Stimulated activated CD4-positive, alpha-beta T cell treated with anti-CD3 and anti-CD28 coated beads, TNF-alpha, amount 100 ng/mL, for 1 hour (primary cell): Measurements from ENCODE around the gene TBCC.

Experiments used
- DNase-seq, 3 donors: peaks; one replicate each; pipeline ENCODE4 v3.0.0-alpha.2; 2020; ENCODE audit warnings: low read depth in 3 of 3, low spot score in 1 of 3

TBCC gene

GRCh38 chr6:42771741-42772100, 25.8 kb upstream of the TBCC start:
- DNase-seq, result no peak

DNA sequence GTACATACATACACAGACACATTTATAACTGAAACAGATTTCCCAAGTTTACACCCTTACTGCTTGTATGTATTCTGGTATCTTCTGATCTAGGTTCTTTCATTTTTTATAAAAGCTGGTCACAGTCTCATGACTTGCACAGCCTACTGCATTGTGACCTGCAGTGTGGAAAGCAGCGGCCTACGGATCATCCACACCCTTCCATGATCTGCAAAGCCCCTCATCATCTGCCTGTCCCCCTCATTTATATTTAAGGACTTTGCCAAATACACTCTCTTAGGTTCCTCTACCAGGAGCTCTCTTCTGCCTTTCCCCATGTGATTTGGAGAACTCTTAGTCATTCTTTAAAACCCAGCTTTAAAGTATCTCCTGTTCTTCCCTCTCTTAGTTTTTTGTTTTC, 23.9 kb upstream of the TBCC start:
- DNase-seq, result no peak

DNA sequence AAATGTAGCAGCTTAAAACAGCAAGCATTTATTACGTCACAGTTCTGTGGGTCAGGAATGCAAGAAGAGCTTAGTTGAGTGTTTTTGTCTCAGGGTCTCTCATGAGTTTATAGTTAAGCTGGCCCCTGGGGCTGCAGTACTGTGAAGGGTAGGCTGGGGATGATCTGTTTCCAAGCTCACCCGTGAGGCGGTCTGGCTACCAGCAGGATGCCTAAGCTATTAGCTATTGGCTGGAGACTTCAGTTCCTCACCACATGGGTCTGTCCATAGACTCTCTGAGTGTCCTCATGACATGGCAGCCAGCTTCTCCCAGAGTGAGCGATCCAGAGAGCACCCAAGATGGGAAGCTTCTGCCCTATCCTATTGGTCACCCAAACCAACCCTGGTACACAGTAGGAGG, 23.1 kb upstream of the TBCC start:
- no peak for DNase-seq

- DNase-seq, result no peak
Observed at GRCh38 chr6:42766163-42766670, 20.3 kb upstream of the TBCC start.

- no peak for DNase-seq
Observed at GRCh38 chr6:42764911-42765648, 19.2 kb upstream of the TBCC start.

GRCh38 chr6:42762950-42763349, 17.0 kb upstream of the TBCC start:
- DNase-seq, result no peak

GRCh38 chr6:42762426-42762859, 16.5 kb upstream of the TBCC start:
- no peak for DNase-seq

DNA sequence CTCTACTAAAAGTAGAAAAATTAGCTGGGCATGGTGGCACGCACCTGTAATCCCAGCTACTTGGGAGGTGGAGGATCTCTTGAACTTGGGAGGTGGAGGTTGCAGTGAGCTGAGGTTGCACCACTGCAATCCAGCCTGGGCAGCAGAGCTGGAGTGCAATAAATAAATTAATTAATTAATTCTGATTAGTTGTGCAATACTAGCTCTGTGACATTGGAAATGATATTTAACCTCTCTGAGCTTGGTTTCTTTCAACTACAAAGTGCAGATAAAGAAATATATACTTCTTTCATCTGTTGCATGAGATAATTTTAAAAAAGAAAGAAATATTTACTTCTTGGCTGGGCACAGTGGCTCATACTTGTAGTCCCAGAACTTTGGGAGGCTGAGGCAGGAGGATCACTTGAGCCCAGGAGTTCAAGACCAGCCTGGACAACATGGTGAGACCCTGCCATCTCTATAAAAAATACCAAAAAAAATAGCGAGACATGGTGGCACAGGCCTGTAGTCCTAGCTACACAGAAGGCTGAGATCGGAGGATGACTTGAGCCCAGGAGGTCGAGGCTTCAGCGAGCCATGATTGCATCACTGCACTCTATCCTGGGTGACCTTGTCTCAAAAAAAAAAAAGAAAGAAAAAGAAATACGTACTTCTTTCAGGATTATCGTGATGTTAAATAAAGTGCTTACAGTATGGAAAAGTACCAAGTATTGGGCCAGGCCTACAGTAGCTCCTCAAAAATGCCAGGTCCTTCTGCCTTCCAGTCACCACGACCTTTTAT, 15.6 kb upstream of the TBCC start:
- no peak for DNase-seq

GRCh38 chr6:42758756-42759430, 13.0 kb upstream of the TBCC start:
- no peak for DNase-seq

DNA sequence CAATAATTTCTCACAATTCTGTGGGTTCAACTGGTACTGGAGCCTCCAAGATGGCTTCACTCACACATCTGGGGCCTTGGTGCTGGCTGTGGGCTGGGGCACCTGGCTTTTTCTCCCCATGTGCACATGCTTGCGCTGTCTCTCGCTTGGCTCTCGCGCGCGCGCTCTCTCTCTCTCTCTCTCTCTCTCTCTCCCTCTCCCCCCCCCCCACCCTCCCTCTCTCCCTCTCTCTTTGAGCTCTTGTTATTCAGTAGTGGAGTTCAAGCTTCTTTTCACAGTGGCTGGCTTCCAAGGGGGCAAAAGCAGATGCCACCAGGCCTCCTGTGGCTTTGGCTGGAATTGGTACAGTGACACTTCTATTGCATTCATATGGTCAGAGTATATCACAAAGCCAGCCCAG, 10.8 kb upstream of the TBCC start:
- no peak for DNase-seq

GRCh38 chr6:42754759-42755158, 8.9 kb upstream of the TBCC start:
- DNase-seq, result no peak

DNA sequence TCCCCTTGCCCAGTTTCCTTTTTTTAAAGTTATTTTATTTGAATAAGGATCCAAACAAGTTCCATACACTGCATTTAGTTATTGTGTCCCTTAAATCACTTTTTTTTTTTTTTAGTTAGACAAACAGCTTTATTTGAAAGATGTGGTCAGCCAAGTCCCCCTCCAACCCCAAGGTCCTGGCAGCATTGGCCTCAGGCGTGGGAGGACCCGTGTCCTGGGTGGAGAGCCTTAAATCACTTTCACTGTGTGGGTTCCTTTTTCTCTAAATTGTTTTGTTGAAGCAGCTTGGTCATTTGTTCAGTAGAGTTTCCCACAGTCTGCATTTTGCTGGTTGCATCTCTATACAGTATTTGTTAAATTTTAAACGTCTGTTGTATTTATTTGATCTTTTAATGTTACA, 5.2 kb upstream of the TBCC start:
- no peak for DNase-seq

GRCh38 chr6:42748203-42748898, 2.4 kb upstream of the TBCC start:
- no peak for DNase-seq

DNA sequence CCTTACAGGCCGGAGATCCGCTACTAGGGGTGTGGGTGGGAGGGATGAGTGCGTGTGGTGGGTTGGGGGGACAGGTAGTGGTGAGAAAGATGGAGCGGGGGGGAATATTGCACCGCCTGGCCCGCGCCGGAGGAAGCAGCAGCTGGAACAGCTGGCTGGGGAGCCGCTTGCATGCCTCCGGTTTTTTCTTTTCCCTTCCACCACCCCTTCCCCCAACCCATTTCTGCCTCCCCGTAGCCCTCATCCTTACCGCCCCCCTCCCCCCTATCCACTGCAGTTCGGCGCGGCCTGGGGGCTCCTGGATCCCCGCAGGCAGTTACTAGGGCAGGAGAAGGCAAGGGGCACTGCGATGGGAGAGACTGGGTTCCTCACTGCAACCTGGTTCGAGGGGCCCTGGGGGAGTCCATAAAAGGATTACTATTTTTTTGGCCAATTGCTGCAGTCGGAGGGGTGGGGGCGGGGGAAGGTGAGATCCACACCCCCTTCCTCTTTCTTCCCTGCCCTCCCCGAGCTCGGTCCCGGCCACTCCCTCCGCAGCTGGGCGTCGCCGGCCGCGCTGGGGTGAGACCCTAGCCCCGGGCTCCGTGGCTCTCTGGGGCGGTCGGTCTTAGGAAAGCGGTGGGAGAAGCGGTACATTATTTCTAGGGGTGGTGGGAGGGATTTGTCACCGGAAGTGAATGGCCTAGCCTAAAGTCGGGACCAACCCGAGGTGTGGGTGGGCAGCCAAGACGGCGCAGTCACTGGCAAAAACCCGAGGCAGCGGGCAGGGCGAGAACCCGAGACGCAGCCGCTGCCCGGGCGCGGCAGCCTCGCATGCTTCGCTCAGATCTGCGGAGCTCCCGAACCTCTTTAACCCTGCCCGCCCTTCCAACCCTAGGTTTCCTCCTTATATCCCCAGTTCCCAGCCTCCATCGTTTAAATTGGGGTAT, 824 bp upstream of the TBCC start:
- DNase-seq, result peak; percentile 59 to 60 (median 59)

GRCh38 chr6:42745083-42745639, 742 bp downstream of the TBCC start:
- DNase-seq, result no peak

DNA sequence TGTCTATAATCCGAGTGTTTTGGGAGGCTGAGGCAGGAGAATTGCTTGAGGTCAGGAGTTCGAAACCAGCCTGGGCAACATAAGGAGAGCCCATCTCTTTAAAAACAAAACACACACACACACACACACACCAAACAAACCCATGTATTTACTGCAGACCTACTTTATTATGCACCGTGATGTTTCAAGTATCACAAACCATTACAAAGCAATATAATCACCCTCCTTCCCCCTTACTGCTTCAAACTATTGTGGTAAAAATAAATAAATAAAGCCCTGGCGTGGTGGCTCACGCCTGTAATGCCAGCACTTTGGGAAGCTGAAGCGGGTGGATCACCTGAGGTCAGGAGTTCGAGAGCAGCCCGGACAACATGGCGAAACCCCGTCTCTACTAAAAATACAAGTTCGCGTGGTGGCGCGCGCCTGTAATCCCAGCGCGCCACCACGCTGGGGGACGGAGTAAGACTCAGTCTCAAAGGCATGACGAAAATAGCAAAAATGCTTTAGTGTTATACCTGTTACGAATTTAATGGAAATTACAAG, 1.5 kb downstream of the TBCC start:
- no peak for DNase-seq

GRCh38 chr6:42742116-42742894, 3.6 kb downstream of the TBCC start:
- DNase-seq, result no peak

- no peak for DNase-seq
Observed at GRCh38 chr6:42740725-42741124, 5.2 kb downstream of the TBCC start.

DNA sequence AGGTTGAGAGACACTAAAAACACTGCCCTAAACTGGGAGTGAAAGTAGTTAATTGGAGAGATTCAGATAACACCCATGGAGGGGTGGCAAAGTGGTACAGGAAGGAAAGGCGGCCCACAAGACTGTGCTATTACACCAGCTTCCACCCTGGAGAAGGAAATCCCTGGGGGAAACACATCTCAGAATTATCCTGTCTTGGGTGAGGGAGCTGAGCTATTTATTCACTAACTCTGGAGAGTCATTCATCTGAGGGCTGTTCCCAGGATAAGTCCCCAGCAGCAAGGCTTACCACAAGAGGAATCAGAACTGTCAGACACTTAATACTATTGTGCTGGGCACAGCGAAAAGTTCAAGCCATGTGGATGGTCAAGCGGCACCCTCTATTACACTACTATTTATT, 9.9 kb downstream of the TBCC start:
- DNase-seq, result no peak
